GM12892 (cell line): Measurements from ENCODE around the gene RGS16.

Experiments used
- POLR2A ChIP-seq: IDR thresholded peaks from 2 replicates; pipeline ENCODE4 v1.6.1; 2011; ENCODE audit warnings: low read depth, low read length, control low read depth
- POLR2AphosphoS5 ChIP-seq: IDR thresholded peaks from 2 replicates; pipeline ENCODE4 v1.6.1; 2011; ENCODE audit warnings: low read depth, low read length, control low read depth

GRCh38 chr1:182549346-182549745 lies 54.8 kb downstream of the RGS16 start:
- no peak for TF ChIP-seq POLR2A
- no peak for TF ChIP-seq POLR2AphosphoS5
